HG03460 (cell line): ENCODE results near the gene IL17F.
A peak's percentile ranks its signal among the peaks of the same experiment; 100 is the strongest.

Source experiments
- ATAC-seq: cut with Tn5 transposase; IDR thresholded peaks from one replicate; pipeline ENCODE4 v1.9.1; 2021; ENCODE audit not compliant: unreplicated experiment

Gene IL17F

GRCh38 chr6:52244400-52244799 lies at the start of gene IL17F:
Gene IL17F, minus strand, starts transcription at chr6:52244500. Its CDS starts 71 bp downstream, at chr6:52244429.
- no peak for ATAC-seq

- ATAC-seq: no peak
These were observed 48.8 kb upstream of the IL17F start for GRCh38 chr6:52293067-52293466.

- ATAC-seq: no peak
These were observed 44.5 kb upstream of the IL17F start for GRCh38 chr6:52288841-52289240.

- ATAC-seq: no peak
These were observed 43.9 kb upstream of the IL17F start for GRCh38 chr6:52288216-52288615.

DNA sequence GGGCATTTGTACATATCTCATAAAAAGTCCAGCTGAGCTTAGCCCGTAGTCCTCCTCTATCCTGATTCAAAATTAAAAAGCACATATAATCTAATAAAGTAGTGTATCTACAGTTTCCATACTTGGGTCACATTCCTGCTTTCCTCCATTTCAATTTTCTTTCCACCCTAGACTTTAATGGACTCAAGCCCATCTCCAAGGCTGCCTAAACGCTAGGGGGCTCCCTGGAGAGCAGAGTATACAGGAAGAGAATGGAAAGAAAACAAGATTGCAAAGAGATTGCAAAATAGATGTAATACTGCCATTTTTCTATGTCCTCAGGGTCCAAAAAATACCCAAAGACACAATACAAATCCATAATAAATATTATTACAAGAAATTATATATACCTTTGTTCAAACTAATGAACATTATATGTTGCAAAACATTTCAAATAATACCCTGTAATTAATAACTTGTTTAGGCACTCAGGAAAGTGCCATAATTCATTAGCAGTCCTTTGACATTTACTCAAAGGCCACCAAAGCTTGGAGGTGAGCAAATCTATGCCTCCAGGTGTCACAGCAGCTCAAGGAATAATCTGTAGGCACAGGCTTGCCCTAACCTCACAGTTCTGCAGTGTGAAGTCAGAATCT lies 42.6 kb upstream of the IL17F start:
- ATAC-seq: no peak

- no peak for ATAC-seq
These were observed 41.1 kb upstream of the IL17F start for GRCh38 chr6:52285177-52286068.

GRCh38 chr6:52284460-52285176 lies 40.3 kb upstream of the IL17F start, which contains the start of gene MCM3:
Gene MCM3, minus strand, starts transcription at chr6:52284742. Its CDS starts 68 bp downstream, at chr6:52284674.
- ATAC-seq: peak; percentile 96

GRCh38 chr6:52284131-52284459 lies 39.8 kb upstream of the IL17F start:
- no peak for ATAC-seq

- ATAC-seq: no peak
These were observed 38.8 kb upstream of the IL17F start for GRCh38 chr6:52283111-52283510.

DNA sequence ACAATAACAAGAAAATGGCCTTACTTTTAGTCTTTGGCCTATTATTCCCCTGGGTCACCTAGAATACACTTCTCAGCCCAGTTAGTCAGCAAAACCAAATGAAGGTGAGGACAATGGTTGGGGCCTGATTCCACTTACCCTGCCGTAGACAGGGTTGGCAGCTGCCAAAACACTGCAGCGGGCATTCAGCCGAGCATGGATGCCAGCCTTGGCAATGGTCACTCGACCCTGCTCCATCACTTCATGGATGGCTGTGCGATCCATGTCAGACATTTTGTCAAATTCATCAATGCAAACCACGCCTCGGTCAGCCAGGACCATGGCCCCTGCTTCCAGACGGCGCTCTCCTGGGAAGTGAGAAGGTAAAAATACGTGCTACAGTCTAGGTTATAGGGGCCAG lies 31.8 kb upstream of the IL17F start:
- no peak for ATAC-seq

DNA sequence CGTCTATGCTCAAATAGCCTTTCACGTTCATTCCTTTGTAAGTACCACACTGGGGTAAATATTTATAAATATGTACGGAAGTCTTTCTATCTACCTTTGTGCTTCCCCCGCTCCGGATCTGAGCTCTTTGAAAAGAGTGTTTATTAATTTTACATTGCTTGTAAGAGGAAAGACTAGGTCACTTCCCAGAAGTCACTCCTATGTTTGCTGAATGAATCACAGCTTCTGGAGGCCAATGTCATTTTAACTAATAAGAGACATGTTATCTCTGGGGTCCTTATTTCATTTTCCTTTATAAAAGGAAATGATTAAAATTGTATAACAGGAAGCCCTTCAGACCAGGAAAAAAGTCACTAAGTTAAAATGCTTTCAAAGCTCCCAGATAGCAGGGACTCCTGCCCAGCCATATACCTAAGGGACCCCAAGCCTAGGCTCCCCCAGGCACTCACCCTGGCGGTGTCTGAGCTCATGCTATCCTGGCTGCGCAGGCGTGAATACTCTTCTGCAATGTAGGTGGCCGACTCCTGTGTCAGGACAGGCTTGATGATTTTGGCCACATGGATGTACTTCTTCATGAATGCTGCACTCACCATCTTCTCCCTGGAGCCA lies 27.7 kb upstream of the IL17F start:
- ATAC-seq: no peak

- ATAC-seq: peak; percentile 71
These were observed 19.6 kb upstream of the IL17F start for GRCh38 chr6:52263709-52264540.

GRCh38 chr6:52262620-52263344 lies 18.5 kb upstream of the IL17F start:
- no peak for ATAC-seq

DNA sequence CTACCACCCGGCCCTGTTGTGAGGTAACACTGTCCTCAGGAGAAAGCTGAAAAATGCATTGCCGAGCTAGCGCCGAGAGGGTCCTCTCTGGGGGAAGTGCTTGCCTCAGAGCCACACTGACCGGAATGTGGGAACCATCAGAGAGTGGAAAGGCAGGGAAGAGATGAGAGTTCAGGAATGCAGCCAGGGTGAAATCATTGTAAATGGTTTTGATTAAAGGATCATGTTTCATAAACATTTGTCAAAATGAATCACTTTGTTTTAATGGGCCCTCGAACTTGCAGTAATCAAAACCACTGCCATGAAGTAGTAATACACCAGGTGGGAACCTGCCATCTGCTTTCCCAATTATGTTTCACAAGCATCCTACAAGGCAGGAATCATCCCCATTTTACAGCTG lies 16.9 kb upstream of the IL17F start:
- ATAC-seq: no peak

DNA sequence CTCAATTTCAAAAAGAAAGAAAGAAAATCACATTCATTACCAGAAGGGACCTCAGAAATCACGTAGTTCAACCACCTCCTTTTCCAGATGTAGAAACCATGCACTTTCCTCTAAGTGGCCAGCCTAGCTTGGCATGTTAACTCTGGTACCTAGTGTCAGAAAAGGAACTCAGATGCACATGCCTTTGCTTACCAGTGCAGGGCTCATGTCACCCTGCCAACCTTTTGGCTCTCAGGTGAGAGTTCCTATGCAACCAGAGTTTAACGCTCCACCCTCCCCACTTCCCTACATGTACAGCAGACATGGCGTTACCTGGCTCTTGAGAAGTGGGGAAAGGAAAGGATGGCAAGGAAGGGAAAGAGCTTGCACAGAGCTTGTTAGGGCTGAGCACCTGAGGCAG lies 16.3 kb upstream of the IL17F start:
- no peak for ATAC-seq

DNA sequence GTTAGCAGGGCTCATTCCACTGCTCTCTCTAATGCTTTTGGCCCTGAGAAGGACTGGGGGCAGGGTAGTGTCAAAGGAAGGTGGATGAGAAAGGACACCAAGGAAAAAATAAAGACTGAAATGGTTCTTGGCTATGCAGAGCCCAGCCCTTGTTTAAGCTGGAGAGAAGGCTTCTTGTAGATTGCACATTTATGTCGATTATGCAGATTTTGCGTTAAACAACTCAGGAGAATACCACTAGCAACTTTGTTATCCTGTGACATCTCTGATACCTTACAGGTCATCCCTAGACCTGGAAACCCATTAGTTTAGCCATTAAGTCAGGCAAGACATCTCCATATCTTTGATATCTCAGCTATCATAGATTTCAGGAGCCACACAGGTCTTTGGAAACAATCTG lies 11.1 kb upstream of the IL17F start:
- no peak for ATAC-seq

DNA sequence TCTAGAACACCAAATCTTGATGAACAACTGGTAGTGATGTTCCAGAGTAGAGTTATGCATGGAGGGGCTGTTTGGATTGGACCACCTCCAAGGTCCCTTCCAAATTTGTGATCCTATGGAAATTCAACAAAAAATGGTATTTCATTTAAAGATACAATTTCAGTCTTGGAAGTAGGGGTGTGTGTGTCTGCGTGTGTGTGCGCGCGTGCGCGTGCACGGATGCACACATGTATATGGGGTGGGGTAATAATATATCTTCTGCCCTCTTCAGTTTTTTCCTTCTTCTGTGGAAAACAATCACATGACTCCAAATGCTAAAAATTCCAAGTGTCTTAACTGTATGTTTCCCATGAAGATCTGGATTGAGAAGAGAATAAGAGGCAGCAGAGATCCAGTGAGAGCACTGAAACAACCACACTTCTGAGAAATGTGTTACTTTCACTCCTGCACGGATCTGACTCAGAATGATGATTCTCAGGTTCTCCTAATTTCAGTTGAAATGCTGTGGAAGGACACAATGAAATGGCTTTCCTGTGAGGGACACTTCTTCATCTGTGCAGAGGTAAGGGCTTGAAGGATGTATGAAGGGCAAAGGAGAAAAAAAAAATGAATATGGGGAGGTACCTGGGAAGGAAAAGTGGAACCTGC lies 10.6 kb upstream of the IL17F start:
- no peak for ATAC-seq

- ATAC-seq: no peak
These were observed 9.2 kb upstream of the IL17F start for GRCh38 chr6:52253494-52253893.

GRCh38 chr6:52251113-52251512 lies 6.8 kb upstream of the IL17F start:
- ATAC-seq: no peak
